ENCODE results near the gene RUNX2.

Gene RUNX2

GRCh38 chr6:45378334-45378926, 50.3 kb downstream of the RUNX2 start:
- peaks cover 17% of the 10 kb centered on the region for H3K4me1 ChIP-seq (ENCODE audit: insufficient read depth, low read length, severe bottlenecking)
- H3F3A ChIP-seq (ENCODE audit: insufficient read depth, low read length) = no peaks in the 10 kb centered on the region
- no peaks in the 10 kb centered on the region for H3K36me3 ChIP-seq (ENCODE audit: insufficient read depth, low read length)
- H4K20me1 ChIP-seq (ENCODE audit: insufficient read depth, low read length) = no peaks in the 10 kb centered on the region
- peak overlapping the region; percentile 73 for H3K4me2 ChIP-seq (ENCODE audit: low read length)
- TF ChIP-seq CTCF (IDR thresholded peaks at IDR 0.05; ENCODE audit: low read length) = no peak
- TF ChIP-seq EZH2 (IDR thresholded peaks at IDR 0.05; ENCODE audit: borderline replicate concordance, low read length) = no peak
- H3K79me2 ChIP-seq (ENCODE audit: insufficient read depth, low read length) = no peaks in the 10 kb centered on the region
- H3K9me2 ChIP-seq (ENCODE audit: low read depth, low read length) = no peaks in the 10 kb centered on the region
- no peak overlapping the region for H3K27ac ChIP-seq (ENCODE audit: low read depth, low read length, poor library complexity, severe bottlenecking)
- no peaks in the 10 kb centered on the region for H3K27me3 ChIP-seq (ENCODE audit: insufficient read depth, low read length)
- peak overlapping the region; percentile 85 for H3K9ac ChIP-seq (ENCODE audit: low read length)
- peak overlapping the region; percentile 26; the same call in 1 of the 2 replicates for H2AFZ ChIP-seq (ENCODE audit: low read length)
- no peaks in the 10 kb centered on the region for H3K9me3 ChIP-seq (ENCODE audit: low read length)
- H3K4me3 ChIP-seq (ENCODE audit: low read depth, low read length, poor library complexity, severe bottlenecking) = peak overlapping the region; percentile 75

- Histone ChIP-seq H3K4me3 (ENCODE audit: low read depth, low read length, poor library complexity, severe bottlenecking) (no peak overlapping the region), H3K9ac (ENCODE audit: low read length) (no peak overlapping the region), H3K79me2 (ENCODE audit: insufficient read depth, low read length) (no peaks in the 10 kb centered on the region), H3K9me3 (ENCODE audit: low read length) (no peaks in the 10 kb centered on the region), H3K27me3 (ENCODE audit: insufficient read depth, low read length) (no peaks in the 10 kb centered on the region), H4K20me1 (ENCODE audit: insufficient read depth, low read length) (no peaks in the 10 kb centered on the region), H3K4me1 (ENCODE audit: insufficient read depth, low read length, severe bottlenecking) (peaks cover 12% of the 10 kb centered on the region), H3K36me3 (ENCODE audit: insufficient read depth, low read length) (no peaks in the 10 kb centered on the region), H3K4me2 (ENCODE audit: low read length) (no peak overlapping the region), H2AFZ (ENCODE audit: low read length) (no peak overlapping the region), H3K27ac (ENCODE audit: low read depth, low read length, poor library complexity, severe bottlenecking) (no peak overlapping the region), H3F3A (ENCODE audit: insufficient read depth, low read length) (no peaks in the 10 kb centered on the region), H3K9me2 (ENCODE audit: low read depth, low read length) (no peaks in the 10 kb centered on the region)
- TF ChIP-seq EZH2 (IDR thresholded peaks at IDR 0.05; ENCODE audit: borderline replicate concordance, low read length) (no peak), CTCF (IDR thresholded peaks at IDR 0.05; ENCODE audit: low read length) (no peak)
Observed at GRCh38 chr6:45382391-45382790, 54.3 kb downstream of the RUNX2 start.

GRCh38 chr6:45386501-45386900, 58.4 kb downstream of the RUNX2 start:
- Histone ChIP-seq H3K79me2 (ENCODE audit: insufficient read depth, low read length) (no peaks in the 10 kb centered on the region), H3F3A (ENCODE audit: insufficient read depth, low read length) (no peaks in the 10 kb centered on the region), H3K27ac (ENCODE audit: low read depth, low read length, poor library complexity, severe bottlenecking) (no peak overlapping the region), H2AFZ (ENCODE audit: low read length) (no peak overlapping the region), H3K4me1 (ENCODE audit: insufficient read depth, low read length, severe bottlenecking) (no peaks in the 10 kb centered on the region), H3K36me3 (ENCODE audit: insufficient read depth, low read length) (no peaks in the 10 kb centered on the region), H3K4me3 (ENCODE audit: low read depth, low read length, poor library complexity, severe bottlenecking) (no peak overlapping the region), H4K20me1 (ENCODE audit: insufficient read depth, low read length) (no peaks in the 10 kb centered on the region), H3K27me3 (ENCODE audit: insufficient read depth, low read length) (no peaks in the 10 kb centered on the region), H3K9me2 (ENCODE audit: low read depth, low read length) (no peaks in the 10 kb centered on the region), H3K4me2 (ENCODE audit: low read length) (no peak overlapping the region), H3K9ac (ENCODE audit: low read length) (no peak overlapping the region), H3K9me3 (ENCODE audit: low read length) (no peaks in the 10 kb centered on the region)
- no peak for TF ChIP-seq EZH2 (IDR thresholded peaks at IDR 0.05; ENCODE audit: borderline replicate concordance, low read length)
- no peak for TF ChIP-seq CTCF (IDR thresholded peaks at IDR 0.05; ENCODE audit: low read length)

All from OCI-LY1 (cell line).